ENCODE data around the gene USF1. TPM values are rescaled to one million over a fixed set of nuclear protein-coding genes. Genes with fewer than 3 reads are reported as not detected.

The USF1 gene
- total RNA-seq, 4 donors from 2014 or later = 35.9 to 55.7 (median 49.4) TPM

GRCh38 chr1:161013488-161014230 lies 32.1 kb downstream of the USF1 start:
- DNase-seq = peak; percentile 75
- Histone ChIP-seq H3K9me3 (no peaks in the 10 kb centered on the region), H3K4me3 (peak overlapping the region in 3 of 4 donors; percentile 22 to 53 (median 23)), H3K4me1 (peaks cover 24 to 90% (median 47%) of the 10 kb centered on the region in 3 donors), H3K36me3 (peaks cover 0 to 8% (median 0%) of the 10 kb centered on the region in 3 donors), H3K27ac (peak overlapping the region; percentile 83 to 99 (median 92)), H3K27me3 (no peaks in the 10 kb centered on the region)
- intact Hi-C loops (cut with DNase I) = no loop called here
- TF ChIP-seq POLR2A (IDR thresholded peaks at IDR 0.05) = peak in 2 of 4 donors; percentile 16 to 61
- peak in 1 of 6 experiments; percentile 13 for TF ChIP-seq CTCF (IDR thresholded peaks at IDR 0.05)
- WGBS, 2 donors = 10 to 16% methylated on average over 5 to 13 of the region's 15 CpGs

- peak overlapping the region in 3 of 4 donors; percentile 22 to 53 (median 23) for H3K4me3 ChIP-seq
- peaks cover 18 to 90% (median 43%) of the 10 kb centered on the region in 3 donors for H3K4me1 ChIP-seq
- peaks cover 0 to 14% (median 0%) of the 10 kb centered on the region in 3 donors for H3K36me3 ChIP-seq
- TF ChIP-seq POLR2A (IDR thresholded peaks at IDR 0.05) (no peak), CTCF (IDR thresholded peaks at IDR 0.05) (no peak)
- no peak for DNase-seq
- no peaks in the 10 kb centered on the region for H3K27me3 ChIP-seq
- H3K9me3 ChIP-seq = no peaks in the 10 kb centered on the region
- intact Hi-C loops (cut with DNase I) = no loop called here
- H3K27ac ChIP-seq = peak overlapping the region; percentile 83 to 99 (median 92)
Measured at GRCh38 chr1:161013131-161013487, 32.7 kb downstream of the USF1 start.

DNA sequence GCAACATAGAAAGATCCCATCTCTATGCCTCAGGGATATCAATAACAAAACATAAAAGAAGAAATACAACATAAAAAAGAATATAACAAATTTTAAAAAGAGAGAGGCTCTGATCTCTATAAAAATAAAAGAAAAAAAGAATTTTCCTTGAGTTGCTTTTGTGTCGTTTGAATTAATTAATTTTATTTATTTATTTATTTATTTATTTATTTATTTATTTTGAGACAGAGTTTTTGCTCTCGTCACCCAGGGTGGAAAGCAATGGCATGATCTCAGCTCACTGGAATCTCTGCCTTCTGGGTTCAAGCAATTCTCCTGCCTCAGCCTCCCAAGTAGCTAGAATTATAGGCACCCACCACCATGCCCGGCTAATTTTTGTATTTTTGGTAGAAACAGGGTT lies 33.4 kb downstream of the USF1 start:
- peak overlapping the region; percentile 83 to 99 (median 92) for H3K27ac ChIP-seq
- H3K27me3 ChIP-seq = no peaks in the 10 kb centered on the region
- H3K4me1 ChIP-seq = peaks cover 12 to 87% (median 36%) of the 10 kb centered on the region in 3 donors
- intact Hi-C loops (cut with DNase I) = no loop called here
- H3K4me3 ChIP-seq = no peak overlapping the region
- TF ChIP-seq CTCF (IDR thresholded peaks at IDR 0.05) (no peak), POLR2A (IDR thresholded peaks at IDR 0.05) (no peak)
- H3K36me3 ChIP-seq = peaks cover 0 to 21% (median 0%) of the 10 kb centered on the region in 3 donors
- no peak for DNase-seq
- 78 to 85% methylated on average over 3 of the region's 3 CpGs for WGBS, 2 donors
- no peaks in the 10 kb centered on the region for H3K9me3 ChIP-seq

DNA sequence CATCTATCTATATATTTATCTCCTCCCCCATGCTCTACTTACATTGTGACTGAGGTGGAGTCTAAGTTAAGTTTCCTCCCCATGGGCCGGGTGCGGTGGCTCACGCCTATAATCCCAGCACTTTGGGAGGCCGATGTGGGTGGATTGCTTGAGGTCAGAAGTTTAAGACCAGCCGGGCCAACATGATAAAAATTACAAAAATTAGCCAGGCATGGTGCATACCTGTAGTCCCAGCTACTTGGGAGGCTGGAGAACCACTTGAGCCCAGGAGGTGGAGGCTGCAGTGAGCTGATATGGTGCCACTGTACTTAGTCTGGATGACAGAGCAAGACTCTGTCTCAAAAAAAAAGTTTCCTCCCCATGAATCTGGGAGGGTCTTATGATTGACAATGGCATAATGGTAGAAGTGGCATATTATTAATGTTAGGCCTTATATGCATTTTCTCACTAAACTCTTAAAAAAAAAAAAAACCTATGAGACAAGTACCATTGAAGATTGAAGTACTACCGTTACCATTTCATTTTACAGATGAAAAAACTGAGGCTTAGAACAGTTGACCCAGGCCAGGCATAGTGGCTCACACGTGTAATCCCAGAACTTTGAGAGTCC lies 36.1 kb downstream of the USF1 start:
- Histone ChIP-seq H3K4me1 (peaks cover 0 to 62% (median 22%) of the 10 kb centered on the region in 3 donors), H3K4me3 (no peak overlapping the region), H3K36me3 (peaks cover 0 to 32% (median 0%) of the 10 kb centered on the region in 3 donors), H3K9me3 (no peaks in the 10 kb centered on the region), H3K27ac (no peak overlapping the region), H3K27me3 (no peaks in the 10 kb centered on the region)
- intact Hi-C loops (cut with DNase I) = no loop called here
- TF ChIP-seq CTCF (IDR thresholded peaks at IDR 0.05) (no peak), POLR2A (IDR thresholded peaks at IDR 0.05) (no peak)
- DNase-seq = no peak
- WGBS, 2 donors = 78 to 80% methylated on average over 6 to 7 of the region's 7 CpGs

GRCh38 chr1:161008869-161009510 lies 36.8 kb downstream of the USF1 start:
- 58 to 60% methylated on average over 4 of the region's 4 CpGs for WGBS, 2 donors
- H3K27me3 ChIP-seq = no peaks in the 10 kb centered on the region
- no peak for DNase-seq
- H3K4me1 ChIP-seq = peaks cover 0 to 55% (median 15%) of the 10 kb centered on the region in 3 donors
- no peak for TF ChIP-seq CTCF (IDR thresholded peaks at IDR 0.05)
- H3K9me3 ChIP-seq = no peaks in the 10 kb centered on the region
- intact Hi-C loops (cut with DNase I) = no loop called here
- peaks cover 0 to 32% (median 0%) of the 10 kb centered on the region in 3 donors for H3K36me3 ChIP-seq
- no peak overlapping the region for H3K4me3 ChIP-seq
- H3K27ac ChIP-seq = no peak overlapping the region

Data from esophagus squamous epithelium (tissue), 5 donors.